ENCODE measurements around the gene CRELD1. TPM values are rescaled to one million over a fixed set of nuclear protein-coding genes. Genes with fewer than 3 reads are reported as not detected.
"Not testable (repeated sequence)": the region's sequence is repeated elsewhere in the genome, so short reads cannot be mapped to it uniquely, and the experiment has no call there.

Gene CRELD1
- total RNA-seq, 1 donor from 2014 or later = 44.3 TPM

DNA sequence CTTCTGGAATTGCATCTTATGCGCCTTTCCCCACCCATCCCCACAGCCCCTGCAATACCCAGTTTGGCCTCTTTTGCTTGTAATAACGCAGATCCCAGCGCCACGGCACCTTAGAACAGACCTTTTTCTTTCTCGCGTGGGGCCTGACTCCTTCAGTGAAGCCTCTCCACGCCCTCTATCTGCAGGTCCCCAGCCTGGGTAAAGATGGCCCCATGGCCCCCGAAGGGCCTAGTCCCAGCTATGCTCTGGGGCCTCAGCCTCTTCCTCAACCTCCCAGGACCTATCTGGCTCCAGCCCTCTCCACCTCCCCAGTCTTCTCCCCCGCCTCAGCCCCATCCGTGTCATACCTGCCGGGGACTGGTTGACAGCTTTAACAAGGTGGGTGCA, 594 bp downstream of the CRELD1 start:
- peak overlapping the region; percentile 98 for H3K4me3 Mint-ChIP-seq
- TF ChIP-seq, protein P1, sequence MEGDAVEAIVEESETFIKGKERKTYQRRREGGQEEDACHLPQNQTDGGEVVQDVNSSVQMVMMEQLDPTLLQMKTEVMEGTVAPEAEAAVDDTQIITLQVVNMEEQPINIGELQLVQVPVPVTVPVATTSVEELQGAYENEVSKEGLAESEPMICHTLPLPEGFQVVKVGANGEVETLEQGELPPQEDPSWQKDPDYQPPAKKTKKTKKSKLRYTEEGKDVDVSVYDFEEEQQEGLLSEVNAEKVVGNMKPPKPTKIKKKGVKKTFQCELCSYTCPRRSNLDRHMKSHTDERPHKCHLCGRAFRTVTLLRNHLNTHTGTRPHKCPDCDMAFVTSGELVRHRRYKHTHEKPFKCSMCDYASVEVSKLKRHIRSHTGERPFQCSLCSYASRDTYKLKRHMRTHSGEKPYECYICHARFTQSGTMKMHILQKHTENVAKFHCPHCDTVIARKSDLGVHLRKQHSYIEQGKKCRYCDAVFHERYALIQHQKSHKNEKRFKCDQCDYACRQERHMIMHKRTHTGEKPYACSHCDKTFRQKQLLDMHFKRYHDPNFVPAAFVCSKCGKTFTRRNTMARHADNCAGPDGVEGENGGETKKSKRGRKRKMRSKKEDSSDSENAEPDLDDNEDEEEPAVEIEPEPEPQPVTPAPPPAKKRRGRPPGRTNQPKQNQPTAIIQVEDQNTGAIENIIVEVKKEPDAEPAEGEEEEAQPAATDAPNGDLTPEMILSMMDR (conservative IDR thresholded peaks at IDR 0.05) = peak; percentile 55
- H3K27ac Mint-ChIP-seq = peak overlapping the region; percentile 99
- no peak for DNase-seq (ENCODE audit: extremely low spot score, unreplicated experiment)
- no peaks in the 10 kb centered on the region for H3K9me3 Mint-ChIP-seq
- H3K4me1 Mint-ChIP-seq (ENCODE audit: unreplicated experiment) = peaks cover 19% of the 10 kb centered on the region
- H3K36me3 Mint-ChIP-seq = peaks cover 22% of the 10 kb centered on the region
- H3K27me3 Mint-ChIP-seq = no peaks in the 10 kb centered on the region

DNA sequence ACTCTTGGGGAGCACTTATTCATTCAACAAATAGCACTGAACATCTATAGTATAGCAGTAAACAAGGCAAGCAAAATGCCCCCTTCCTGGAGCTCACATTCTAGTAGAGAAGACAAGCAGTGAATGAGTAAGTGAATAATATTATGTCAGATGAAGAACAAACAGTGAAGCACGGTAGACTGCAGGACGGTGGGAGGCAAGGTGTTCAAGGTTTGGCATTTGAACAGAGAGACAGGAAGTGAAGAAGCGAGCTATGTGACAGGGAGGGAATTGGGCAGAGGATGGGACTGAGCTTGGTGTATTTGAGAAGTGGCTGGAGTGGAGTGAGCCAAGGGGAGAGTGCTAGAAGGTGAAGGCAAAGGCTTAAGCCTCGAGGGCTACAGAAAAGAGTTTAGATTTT, 1.4 kb downstream of the CRELD1 start:
- Mint-ChIP-seq H3K4me3 (peak overlapping the region; percentile 98), H3K4me1 (ENCODE audit: unreplicated experiment) (peaks cover 19% of the 10 kb centered on the region), H3K36me3 (peaks cover 22% of the 10 kb centered on the region), H3K9me3 (no peaks in the 10 kb centered on the region), H3K27me3 (no peaks in the 10 kb centered on the region), H3K27ac (peak overlapping the region; percentile 99)
- DNase-seq (ENCODE audit: extremely low spot score, unreplicated experiment) = no peak
- TF ChIP-seq, protein P1 (conservative IDR thresholded peaks at IDR 0.05) = no peak

DNA sequence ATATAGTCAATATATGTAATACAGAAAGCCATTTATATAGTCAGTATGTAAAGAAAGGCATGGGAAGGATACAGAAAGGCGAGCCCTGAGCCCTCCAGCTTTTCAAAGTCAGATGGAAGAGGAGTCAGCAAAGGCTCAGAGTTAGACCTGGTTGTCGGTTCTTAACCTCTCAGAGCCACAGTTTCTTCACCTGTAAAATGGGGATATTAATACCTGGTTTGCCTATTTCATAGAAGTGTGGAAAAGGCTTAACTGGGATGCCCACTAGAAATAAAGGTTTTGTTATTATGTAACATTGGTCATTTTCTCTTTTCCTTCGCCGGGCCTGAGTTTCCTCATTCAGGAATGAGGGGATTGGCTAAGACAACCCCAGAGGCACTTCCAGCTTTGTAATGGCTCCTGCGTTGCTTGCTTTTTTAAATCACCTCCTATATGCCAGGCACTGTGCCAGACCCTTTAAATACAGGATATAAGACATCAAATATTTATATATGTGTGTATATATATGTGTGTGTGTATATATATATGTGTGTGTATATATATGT, 2.4 kb downstream of the CRELD1 start:
- no peak overlapping the region for H3K4me3 Mint-ChIP-seq

DNA sequence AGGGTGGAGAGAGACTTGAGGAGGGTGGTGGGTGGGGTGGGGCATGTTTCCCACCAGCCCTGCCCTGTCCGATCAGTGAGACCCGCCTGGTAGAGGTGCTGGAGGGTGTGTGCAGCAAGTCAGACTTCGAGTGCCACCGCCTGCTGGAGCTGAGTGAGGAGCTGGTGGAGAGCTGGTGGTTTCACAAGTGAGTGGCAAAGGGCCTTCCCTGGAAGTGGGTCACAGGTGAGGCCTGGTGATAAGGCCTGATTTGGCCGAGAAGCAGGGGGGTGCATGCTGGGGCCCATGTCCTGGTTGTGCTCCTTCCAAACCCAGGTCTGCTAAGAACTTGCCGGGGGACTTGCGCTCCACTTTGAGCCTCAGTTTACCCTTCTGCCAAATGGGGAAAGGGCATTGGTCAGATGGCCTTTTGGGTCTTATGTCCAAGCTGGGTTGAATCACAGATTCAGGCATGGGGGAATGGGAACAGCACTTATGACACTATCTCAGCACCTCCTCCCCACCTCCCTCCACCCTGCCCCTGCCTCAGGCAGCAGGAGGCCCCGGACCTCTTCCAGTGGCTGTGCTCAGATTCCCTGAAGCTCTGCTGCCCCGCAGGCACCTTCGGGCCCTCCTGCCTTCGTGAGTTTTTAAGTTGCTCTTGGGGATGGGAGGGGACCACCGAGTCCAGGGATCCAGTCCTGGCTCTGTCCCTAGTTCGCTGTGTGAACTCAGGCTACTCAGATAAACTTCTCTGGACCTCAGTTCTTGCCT, 4.0 kb downstream of the CRELD1 start:
- TF ChIP-seq, protein P1 (conservative IDR thresholded peaks at IDR 0.05) = no peak
- Mint-ChIP-seq H3K9me3 (no peaks in the 10 kb centered on the region), H3K27me3 (no peaks in the 10 kb centered on the region), H3K36me3 (peaks cover 13% of the 10 kb centered on the region), H3K4me1 (ENCODE audit: unreplicated experiment) (peaks cover 19% of the 10 kb centered on the region), H3K4me3 (no peak overlapping the region), H3K27ac (no peak overlapping the region)
- no peak for DNase-seq (ENCODE audit: extremely low spot score, unreplicated experiment)

More for the DNA sequence above, 2.4 kb downstream of the CRELD1 start:
- DNase-seq (ENCODE audit: extremely low spot score, unreplicated experiment) = no peak
- H3K36me3 Mint-ChIP-seq = peaks cover 15% of the 10 kb centered on the region
- peaks cover 19% of the 10 kb centered on the region for H3K4me1 Mint-ChIP-seq (ENCODE audit: unreplicated experiment)
- H3K27me3 Mint-ChIP-seq = no peaks in the 10 kb centered on the region
- H3K27ac Mint-ChIP-seq = no peak overlapping the region
- no peaks in the 10 kb centered on the region for H3K9me3 Mint-ChIP-seq
- TF ChIP-seq, protein P1 (conservative IDR thresholded peaks at IDR 0.05) = no peak

DNA sequence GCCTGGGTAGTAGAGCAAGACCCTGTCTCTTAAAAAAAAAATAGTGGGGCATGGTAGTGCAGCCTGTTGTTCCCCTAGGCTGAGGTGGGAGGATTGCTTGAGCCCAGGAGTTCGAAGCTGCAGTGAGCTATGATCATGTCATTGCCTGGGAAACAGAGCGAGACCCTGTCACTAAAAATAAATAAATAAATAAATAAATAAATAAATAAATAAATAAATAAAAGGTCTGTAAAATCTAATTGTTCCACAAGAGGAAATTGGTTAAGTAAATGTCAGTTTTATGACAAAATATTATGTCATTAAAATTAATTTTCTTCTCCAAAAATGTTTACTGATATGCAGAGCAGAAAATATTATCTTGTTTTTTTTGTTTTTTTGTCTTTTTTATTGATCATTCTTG, 5.3 kb downstream of the CRELD1 start:
- peaks cover 13% of the 10 kb centered on the region for H3K36me3 Mint-ChIP-seq
- TF ChIP-seq, protein P1 (conservative IDR thresholded peaks at IDR 0.05) = no peak
- H3K4me3 Mint-ChIP-seq = no peak overlapping the region
- H3K4me1 Mint-ChIP-seq (ENCODE audit: unreplicated experiment) = peaks cover 17% of the 10 kb centered on the region
- H3K9me3 Mint-ChIP-seq = no peaks in the 10 kb centered on the region
- H3K27ac Mint-ChIP-seq = no peak overlapping the region
- no peaks in the 10 kb centered on the region for H3K27me3 Mint-ChIP-seq
- no peak for DNase-seq (ENCODE audit: extremely low spot score, unreplicated experiment)

DNA sequence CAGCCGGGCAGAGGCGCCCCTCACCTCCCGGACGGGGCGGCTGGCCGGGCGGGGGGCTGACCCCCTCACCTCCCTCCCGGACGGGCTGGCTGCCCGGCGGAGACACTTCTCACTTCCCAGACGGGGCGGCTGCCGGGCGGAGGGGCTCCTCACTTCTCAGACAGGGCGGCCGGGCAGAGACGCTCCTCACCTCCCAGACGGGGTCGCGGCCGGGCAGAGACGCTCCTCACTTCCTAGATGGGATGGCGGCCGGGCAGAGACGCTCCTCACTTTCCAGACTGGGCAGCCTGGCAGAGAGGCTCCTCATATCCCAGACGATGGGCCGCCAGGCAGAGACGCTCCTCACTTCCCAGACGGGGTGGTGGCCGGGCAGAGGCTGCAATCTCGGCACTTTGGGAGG, 6.3 kb downstream of the CRELD1 start:
- H3K27me3 Mint-ChIP-seq; H3K27ac Mint-ChIP-seq; H3K4me3 Mint-ChIP-seq; H3K4me1 Mint-ChIP-seq (ENCODE audit: unreplicated experiment); H3K9me3 Mint-ChIP-seq; DNase-seq (ENCODE audit: extremely low spot score, unreplicated experiment): not testable (repeated sequence)
- peaks cover 13% of the 10 kb centered on the region for H3K36me3 Mint-ChIP-seq

Data from type B pancreatic cell (in vitro differentiated cells).